ENCODE measurements around the gene LRRC8B. TPM values are rescaled to one million over a fixed set of nuclear protein-coding genes. Genes with fewer than 3 reads are reported as not detected.
A peak's percentile ranks its signal among the peaks of the same experiment; 100 is the strongest.

LRRC8B gene
- total RNA-seq, 4 donors from 2014 or later: 8.7 to 19.5 (median 9.2) TPM

GRCh38 chr1:89545264-89546038 is 20.8 kb downstream of the LRRC8B start:
- intact Hi-C loops (cut with DNase I): no loop called here
- Histone ChIP-seq H3K4me3 (no peak overlapping the region), H3K4me1 (peaks cover 0 to 40% (median 27%) of the 10 kb centered on the region in 3 donors), H3K27ac (peak overlapping the region in 1 of 4 donors; percentile 2), H3K9me3 (no peaks in the 10 kb centered on the region), H3K27me3 (no peaks in the 10 kb centered on the region), H3K36me3 (peaks cover 0 to under 1% (median 0%) of the 10 kb centered on the region in 3 donors)
- WGBS, 2 donors: 59 to 68% methylated on average over 6 of the region's 6 CpGs
- TF ChIP-seq CTCF (IDR thresholded peaks at IDR 0.05): no peak
- DNase-seq: no peak

DNA sequence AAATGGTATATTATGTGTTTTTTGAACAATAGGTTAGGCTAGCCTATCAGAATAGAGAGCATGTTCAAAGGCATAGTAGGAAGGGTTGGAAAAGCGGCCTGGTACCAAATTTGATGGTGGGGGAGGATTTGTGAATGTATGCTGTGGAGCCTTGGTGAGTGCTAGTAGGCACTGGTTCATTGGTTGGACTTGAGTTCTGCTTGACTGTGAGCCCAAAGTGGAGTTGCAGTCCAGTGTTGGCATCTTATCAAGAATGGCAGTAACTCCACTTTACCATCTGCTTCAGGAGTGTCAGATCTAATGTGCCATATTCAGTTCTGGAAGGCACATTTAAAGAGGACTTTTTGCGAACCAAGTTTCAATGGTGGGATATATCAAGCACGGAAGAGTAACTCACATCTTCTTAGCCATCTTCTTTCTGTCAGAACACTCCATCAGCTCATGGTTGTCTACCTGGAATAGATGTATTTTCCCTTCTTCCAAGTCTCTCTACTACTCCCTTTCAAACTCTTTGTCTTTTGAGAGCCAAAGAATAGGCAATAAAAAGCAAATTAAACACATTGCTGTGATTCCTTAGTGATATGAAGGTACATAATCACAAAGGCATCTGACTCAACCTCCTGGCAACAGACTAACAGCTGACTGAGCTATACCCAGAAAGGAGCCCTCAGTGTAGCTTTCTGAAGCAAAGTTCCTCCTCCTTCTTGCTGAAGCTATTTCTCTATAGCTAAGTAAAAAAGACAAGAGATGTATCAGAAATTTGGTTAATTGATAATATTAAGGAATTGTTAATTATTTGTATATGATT is 21.7 kb downstream of the LRRC8B start:
- no peak overlapping the region for H3K4me3 ChIP-seq
- H3K9me3 ChIP-seq: no peaks in the 10 kb centered on the region
- no peak for DNase-seq
- 94 to 98% methylated on average over 3 of the region's 3 CpGs for WGBS, 2 donors
- intact Hi-C loops (cut with DNase I): no loop called here
- no peak overlapping the region for H3K27ac ChIP-seq
- H3K27me3 ChIP-seq: no peaks in the 10 kb centered on the region
- TF ChIP-seq CTCF (IDR thresholded peaks at IDR 0.05) (no peak), POLR2A (IDR thresholded peaks at IDR 0.05) (no peak)
- peaks cover 0 to 40% (median 27%) of the 10 kb centered on the region in 3 donors for H3K4me1 ChIP-seq
- H3K36me3 ChIP-seq: peaks cover 0 to 7% (median 0%) of the 10 kb centered on the region in 3 donors

- TF ChIP-seq POLR2A (IDR thresholded peaks at IDR 0.05) (no peak), CTCF (IDR thresholded peaks at IDR 0.05) (no peak)
- Histone ChIP-seq H3K27ac (peak overlapping the region in 3 of 4 donors; percentile 34 to 50 (median 49)), H3K9me3 (no peaks in the 10 kb centered on the region), H3K4me3 (no peak overlapping the region), H3K27me3 (no peaks in the 10 kb centered on the region), H3K4me1 (peaks cover 0 to 44% (median 29%) of the 10 kb centered on the region in 3 donors), H3K36me3 (peaks cover 0 to 7% (median 0%) of the 10 kb centered on the region in 3 donors)
- intact Hi-C loops (cut with DNase I): no loop called here
- DNase-seq: no peak
These were observed 22.4 kb downstream of the LRRC8B start for GRCh38 chr1:89546934-89547562.

DNA sequence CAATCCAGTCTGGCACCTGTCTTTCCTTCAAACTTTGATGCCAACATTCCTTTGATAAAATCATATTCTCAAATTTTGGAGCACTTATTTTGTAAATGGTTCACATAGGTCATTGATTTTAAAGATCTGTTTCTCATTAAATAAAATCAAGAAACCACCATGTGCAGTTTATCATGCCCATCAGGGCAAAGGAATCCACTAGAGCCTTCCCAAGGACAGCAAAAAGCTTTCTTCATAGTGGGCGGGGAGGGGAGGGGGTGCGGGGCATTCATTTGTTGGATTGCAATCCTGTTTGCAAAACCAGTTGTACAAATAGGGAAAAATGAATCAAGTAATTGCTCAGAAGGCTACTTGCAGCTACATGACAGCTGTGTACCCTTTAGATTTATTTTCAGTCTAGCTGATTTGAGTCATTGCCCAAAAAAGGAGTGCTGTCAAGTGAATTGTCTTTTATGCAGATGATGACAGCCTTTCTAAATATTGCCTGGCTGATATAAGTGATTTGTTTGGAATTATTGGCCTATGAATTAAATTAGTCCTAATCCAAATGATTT is 23.0 kb downstream of the LRRC8B start:
- TF ChIP-seq POLR2A (IDR thresholded peaks at IDR 0.05): no peak
- no peak for TF ChIP-seq CTCF (IDR thresholded peaks at IDR 0.05)
- peak overlapping the region in 3 of 4 donors; percentile 34 to 50 (median 49) for H3K27ac ChIP-seq

More for the DNA sequence above, 23.0 kb downstream of the LRRC8B start:
- Histone ChIP-seq H3K9me3 (no peaks in the 10 kb centered on the region), H3K27me3 (no peaks in the 10 kb centered on the region), H3K4me3 (no peak overlapping the region), H3K4me1 (peaks cover 0 to 49% (median 33%) of the 10 kb centered on the region in 3 donors), H3K36me3 (peaks cover 0 to 7% (median 0%) of the 10 kb centered on the region in 3 donors)
- no peak for DNase-seq
- intact Hi-C loops (cut with DNase I): no loop called here
- 6 to 19% methylated on average over 2 of the region's 2 CpGs for WGBS, 2 donors
